Measurements from ENCODE around the gene FZD1.

FZD1 gene

GRCh38 chr7:91264046-91264923 lies at the start of gene FZD1:
TSS of gene FZD1 (plus strand) at chr7:91264433. CDS start at chr7:91264881, 448 bp downstream.
- DNase-seq (ENCODE audit: low spot score) = peak; percentile 95

DNA sequence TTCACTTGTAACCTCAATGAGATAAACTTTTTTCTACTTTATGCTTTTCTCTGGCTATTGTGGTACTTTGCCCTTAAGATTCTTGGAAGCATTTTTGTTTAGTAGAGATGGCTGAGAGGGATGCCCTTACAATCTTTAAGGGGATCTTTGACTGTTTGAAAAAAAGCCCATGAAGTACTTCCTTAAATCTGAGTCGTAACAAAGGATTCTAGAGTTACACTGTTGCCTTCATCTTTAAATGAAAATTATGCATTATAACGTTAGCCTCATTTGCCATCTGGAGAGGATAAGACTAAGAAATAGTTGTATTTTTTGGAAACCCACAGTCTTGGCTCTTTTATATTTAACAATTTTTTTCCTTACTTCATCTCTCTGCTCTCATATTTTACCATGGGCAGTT lies 37.8 kb upstream of the FZD1 start:
- DNase-seq (ENCODE audit: low spot score) = no peak

DNA sequence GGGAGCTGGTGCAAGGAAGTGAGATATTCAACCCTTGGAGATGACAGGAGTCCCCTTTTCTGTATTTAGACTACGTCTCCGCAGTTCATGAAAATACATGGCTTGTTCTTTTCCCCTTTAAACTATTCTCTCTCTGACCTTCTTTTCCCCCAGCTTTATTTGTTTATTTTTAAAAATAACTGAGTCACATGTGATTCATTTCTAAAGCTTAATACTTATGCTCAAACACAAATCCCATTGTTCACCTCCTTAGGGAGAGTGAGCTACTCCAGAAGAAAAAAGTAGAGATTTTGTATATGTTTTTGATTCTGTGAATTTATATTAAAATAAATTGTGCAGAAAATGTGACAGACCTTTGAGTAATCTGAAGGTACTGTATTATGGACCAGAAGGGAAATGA lies 35.9 kb upstream of the FZD1 start:
- no peak for DNase-seq (ENCODE audit: low spot score)

- DNase-seq (ENCODE audit: low spot score) = no peak
Observed at GRCh38 chr7:91228927-91229558, 35.2 kb upstream of the FZD1 start.

DNA sequence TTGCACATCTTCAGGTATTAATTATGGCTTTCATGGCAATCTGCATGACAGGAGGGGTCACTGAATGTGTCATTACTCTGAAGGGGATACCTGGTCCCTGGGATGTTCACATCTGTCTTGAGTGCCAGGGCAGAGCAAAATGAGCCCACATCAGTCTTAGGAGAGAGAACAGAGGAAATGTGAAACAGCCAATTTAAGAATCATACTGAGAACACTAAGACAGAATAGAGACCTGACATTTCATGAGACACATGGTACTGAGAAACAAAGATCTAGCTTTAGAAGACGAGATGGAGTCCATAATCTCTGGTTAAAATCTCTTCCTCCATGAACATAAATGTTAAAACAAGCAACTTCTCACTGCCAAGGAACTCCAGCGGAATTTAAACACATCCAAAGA lies 34.1 kb upstream of the FZD1 start:
- no peak for DNase-seq (ENCODE audit: low spot score)

DNA sequence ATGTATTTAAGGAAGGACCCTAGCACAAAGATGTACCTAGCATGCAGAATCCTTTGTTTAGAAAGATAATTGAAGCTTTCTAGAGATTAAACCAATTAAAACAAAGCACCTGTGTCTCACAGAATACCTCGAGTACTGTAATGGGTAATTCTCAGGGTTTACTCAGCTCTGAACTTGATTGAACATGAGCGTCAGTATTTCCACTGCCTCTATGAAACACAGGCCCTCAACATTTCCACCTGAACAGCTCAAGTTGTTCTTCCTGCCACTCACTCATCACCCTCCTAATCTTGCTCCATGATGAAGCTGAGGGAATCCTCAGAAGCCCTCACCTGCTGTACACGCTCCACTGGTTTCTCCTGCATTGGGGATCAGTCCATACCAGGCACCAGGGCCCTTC lies 33.7 kb upstream of the FZD1 start:
- no peak for DNase-seq (ENCODE audit: low spot score)

DNA sequence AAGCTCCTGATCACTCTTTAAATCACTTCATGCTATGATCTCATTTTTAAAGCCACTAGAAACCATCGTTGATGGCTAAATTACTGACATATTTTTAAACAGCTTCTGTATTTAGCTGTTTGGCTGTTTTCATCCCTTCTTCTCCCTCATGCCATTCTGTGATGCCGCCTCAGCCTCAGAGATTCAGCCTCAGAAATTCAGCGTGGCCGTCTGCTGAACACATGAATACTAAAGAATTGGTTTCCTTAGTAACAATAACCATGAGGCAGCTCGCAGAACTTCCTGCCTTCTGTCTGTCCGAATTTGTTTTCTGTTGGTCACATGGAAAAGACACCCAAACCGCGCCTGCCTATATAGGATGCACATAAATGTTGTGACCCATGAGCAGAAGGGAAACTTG lies 31.0 kb upstream of the FZD1 start:
- no peak for DNase-seq (ENCODE audit: low spot score)

DNA sequence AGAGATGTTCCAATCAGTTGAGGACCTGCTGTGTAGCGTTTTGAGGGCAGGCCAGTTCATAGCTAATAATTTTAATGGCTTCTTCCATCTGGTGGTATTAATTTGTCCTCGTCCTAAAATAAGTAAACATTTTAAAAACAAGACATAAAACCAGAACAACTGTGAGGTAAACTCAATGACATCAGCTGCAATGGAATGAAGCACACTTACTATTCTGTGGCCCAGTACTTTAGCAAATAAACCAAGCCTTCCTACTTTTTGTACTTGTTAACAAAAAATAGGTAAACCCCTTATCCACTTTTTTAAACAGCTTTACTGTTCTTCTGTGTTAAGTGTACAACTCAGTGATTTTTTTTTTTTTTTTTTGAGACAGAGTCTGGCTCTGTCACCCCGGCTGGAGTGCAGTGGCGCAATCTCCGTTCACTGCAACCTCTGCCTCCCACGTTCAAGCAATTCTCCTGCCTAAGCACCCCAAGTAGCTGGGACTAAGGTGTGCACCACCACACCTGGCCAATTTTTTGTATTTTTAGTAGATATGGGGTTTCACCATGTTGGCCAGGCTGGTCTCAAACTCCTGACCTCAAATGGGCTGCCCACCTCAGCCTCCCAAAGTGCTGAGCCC lies 28.9 kb upstream of the FZD1 start:
- no peak for DNase-seq (ENCODE audit: low spot score)

GRCh38 chr7:91239171-91239604 lies 25.0 kb upstream of the FZD1 start:
- DNase-seq (ENCODE audit: low spot score) = peak; percentile 73

GRCh38 chr7:91239772-91240171 lies 24.5 kb upstream of the FZD1 start:
- no peak for DNase-seq (ENCODE audit: low spot score)

- peak; percentile 58 for DNase-seq (ENCODE audit: low spot score)
Observed at GRCh38 chr7:91240376-91240941, 23.8 kb upstream of the FZD1 start.

DNA sequence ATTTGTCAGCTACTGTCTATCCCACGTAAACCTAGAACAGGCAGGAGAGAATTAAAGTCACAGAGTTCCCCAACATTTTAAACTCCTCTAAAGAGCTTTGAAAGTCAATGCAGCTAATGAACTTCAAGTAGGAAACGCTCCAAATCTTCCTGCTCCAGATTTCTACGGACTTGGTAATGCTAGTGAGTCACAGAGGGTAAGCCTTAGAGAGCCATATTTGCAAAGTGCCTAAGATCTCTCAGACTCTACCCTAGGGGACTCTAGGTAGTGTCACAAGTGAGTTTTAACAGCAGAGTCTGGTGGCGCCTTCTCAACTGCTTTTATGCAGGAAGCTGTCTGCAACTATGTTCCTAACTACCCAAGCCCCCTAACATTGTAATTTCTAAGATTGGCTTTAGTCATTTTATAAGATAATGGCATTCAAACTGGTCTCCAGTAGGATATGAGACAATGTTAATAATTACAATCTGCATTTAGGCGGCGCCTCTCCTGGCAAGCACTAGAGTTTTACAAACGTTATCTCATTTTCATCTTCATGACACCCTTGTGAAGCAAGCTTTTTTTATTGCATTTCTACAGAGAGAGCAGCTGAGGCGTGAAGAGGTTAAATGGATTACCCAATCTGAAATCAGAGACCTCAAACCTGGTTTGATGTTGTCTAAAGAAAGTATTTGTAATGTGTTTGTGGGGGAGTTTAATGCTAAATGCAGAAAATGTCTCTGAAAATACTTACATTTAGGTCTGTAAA lies 22.0 kb upstream of the FZD1 start:
- DNase-seq (ENCODE audit: low spot score) = peak; percentile 57

DNA sequence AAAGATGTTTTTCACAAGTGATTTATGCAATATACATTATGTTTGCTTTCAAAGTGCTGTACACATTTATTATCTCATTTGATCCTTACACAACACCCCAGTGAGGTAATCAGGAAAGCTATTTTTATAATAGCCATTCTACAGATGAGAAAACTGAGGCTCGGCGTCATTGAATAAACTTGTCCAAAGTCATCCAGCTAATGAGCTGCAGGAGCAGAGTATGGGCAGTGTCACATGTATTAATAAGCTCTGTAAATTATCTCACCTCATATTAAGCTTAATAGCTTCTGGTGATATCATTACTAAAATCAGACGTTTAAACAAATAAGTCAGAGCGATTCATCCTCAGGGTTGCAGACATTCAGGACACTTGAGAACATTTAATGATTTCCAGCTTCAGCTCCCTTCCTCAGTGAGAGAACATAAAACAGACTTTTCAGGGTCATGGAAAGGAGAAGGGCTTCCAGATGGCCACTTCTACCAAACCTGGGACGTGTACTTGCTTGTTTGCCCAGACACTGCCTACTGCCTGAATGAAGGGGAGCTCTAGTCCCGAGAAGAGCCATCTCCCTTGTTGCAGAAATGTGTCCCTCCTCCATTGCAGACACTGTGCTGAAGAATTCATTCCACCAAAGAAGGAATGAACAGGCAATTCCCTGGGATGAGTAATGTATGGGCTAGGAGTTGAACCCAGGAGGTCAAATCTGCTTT lies 20.5 kb upstream of the FZD1 start:
- DNase-seq (ENCODE audit: low spot score) = peak; percentile 39

- no peak for DNase-seq (ENCODE audit: low spot score)
Observed at GRCh38 chr7:91247500-91247899, 16.7 kb upstream of the FZD1 start.

- DNase-seq (ENCODE audit: low spot score) = no peak
Observed at GRCh38 chr7:91248996-91249395, 15.2 kb upstream of the FZD1 start.

DNA sequence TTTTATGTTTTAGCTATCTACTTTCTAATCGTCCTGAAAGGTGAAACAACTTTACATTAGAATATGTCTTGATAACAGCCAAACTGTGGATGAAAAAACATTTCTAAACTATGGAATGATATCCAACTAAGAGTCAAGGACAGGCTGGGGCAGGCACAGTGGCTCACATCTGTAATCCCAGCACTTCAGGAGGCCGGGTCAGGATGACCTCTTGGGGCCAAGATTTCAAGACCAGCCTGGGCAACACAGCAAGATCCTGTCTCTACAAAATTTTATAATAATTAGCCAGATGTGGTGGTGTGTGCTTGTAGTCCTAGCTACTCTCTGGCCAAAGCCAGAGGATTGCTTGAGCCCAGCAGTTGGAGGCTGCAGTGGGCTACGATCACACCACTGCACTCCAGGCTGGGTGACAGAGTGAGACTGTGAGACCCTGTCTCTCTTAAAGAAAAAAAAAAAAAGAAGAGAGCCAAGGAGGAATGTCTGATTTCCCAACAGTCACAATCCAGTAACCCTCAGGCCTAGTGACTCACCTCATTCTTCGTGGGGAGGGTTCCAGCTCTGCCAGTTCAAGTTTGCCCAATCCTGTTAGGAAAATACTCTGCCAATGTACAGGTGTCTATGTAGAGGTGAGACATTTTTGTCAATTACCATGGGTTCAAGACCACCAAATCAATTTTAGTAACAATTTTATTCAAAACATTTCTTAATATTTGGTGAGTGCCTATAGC lies 14.6 kb upstream of the FZD1 start:
- DNase-seq (ENCODE audit: low spot score) = peak; percentile 80

DNA sequence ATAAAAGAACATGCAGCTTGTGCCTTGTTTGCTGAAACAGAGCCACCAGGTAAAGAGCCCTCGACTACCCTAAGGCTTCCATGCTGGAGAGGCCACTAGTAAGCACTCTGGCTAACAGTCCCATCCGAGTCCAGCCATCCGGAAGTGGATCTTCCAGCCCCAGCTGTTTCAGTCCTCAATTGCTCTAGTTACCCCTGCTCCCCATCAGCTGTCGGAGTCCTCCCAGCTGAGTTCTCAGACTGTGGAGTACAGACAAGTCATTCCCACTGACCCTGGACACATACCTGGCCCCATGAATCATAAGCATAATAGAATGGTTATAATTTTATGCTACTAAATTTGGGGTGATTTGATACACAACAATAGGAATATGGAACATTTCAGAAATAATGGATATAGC lies 13.5 kb upstream of the FZD1 start:
- DNase-seq (ENCODE audit: low spot score) = no peak

- peak; percentile 35 for DNase-seq (ENCODE audit: low spot score)
Observed at GRCh38 chr7:91251877-91252276, 12.4 kb upstream of the FZD1 start.

DNA sequence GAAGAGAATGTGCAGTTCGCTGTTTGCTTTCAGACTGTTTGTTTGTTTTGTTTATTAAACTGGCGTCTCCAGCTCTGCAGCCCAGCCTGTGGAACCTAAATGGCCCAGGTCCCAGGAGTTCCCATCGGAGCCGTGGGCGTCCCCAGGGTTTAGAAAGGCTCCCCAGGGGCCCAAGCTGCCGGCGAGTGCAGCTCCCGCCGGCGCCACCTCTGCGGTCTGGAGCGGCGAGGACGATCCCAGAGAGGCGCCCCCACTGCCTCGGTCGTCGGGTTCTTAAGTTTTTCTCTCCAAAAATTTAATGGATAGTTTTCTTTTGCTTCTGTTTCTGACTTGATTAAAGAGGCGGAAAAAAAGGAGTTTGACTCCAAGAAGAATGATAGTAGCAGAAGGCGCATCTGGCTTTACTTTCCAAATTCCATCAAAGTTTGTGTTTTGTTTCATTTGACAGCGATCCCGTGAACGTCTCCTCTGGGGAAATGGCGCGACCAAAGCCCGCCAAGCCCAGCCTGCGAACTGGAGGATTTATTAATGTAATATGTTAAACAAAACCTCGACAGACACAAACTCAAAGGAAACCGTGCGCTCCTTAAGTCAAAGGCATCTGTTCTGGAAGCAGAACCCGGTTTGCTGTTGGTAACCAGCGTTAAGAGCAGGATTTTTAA lies 718 bp upstream of the FZD1 start:
- peak; percentile 66 for DNase-seq (ENCODE audit: low spot score)

Measured in GM03348 (cell line).